Measurements from ENCODE around the gene SLC9C1.

SLC9C1 gene

DNA sequence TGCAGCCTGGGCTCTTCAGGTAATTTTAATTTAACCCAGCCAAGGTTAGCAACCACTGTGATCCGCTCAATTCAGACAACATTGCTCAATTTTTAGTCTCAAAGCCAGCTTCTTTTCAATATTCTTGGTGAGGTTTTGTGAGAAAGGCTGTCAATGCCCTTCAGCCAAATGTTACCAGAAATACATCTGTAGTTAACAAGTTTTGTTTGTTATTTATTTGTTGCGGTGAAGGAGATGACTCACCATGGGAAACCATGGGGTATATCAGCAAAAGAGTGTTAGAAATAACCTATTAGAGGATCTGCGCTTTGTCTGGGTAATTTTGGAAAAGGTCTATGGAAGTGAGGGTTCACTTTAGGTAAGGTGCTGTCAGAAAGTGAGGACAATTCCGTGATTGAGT is 5.0 kb downstream of the SLC9C1 start:
- no peak for TF ChIP-seq ZFX (IDR thresholded peaks at IDR 0.05; ENCODE audit: borderline replicate concordance)
- TF ChIP-seq, protein P1, sequence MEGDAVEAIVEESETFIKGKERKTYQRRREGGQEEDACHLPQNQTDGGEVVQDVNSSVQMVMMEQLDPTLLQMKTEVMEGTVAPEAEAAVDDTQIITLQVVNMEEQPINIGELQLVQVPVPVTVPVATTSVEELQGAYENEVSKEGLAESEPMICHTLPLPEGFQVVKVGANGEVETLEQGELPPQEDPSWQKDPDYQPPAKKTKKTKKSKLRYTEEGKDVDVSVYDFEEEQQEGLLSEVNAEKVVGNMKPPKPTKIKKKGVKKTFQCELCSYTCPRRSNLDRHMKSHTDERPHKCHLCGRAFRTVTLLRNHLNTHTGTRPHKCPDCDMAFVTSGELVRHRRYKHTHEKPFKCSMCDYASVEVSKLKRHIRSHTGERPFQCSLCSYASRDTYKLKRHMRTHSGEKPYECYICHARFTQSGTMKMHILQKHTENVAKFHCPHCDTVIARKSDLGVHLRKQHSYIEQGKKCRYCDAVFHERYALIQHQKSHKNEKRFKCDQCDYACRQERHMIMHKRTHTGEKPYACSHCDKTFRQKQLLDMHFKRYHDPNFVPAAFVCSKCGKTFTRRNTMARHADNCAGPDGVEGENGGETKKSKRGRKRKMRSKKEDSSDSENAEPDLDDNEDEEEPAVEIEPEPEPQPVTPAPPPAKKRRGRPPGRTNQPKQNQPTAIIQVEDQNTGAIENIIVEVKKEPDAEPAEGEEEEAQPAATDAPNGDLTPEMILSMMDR (IDR thresholded peaks at IDR 0.05), result no peak
- no peak overlapping the region for H3K27ac ChIP-seq

DNA sequence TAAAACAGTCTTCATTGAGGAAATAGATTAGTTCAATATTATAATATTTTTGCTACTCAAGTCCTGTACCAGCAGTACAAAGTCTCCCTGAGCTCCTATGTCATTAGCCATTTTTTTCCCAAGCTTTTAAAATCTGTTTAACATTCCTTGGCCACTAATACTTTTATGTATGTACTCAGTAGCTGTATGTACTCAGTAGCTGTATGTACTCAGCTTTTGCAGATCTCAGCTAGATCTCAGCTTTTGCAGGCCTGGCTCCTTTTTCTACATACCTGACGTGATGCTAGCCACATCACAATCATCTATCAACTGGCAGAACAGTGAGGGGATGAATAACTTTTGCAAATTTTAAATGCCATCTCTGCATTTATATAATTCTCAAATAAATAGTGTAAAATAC is 13.8 kb downstream of the SLC9C1 start:
- H3K27ac ChIP-seq, result peak overlapping the region; percentile 43

DNA sequence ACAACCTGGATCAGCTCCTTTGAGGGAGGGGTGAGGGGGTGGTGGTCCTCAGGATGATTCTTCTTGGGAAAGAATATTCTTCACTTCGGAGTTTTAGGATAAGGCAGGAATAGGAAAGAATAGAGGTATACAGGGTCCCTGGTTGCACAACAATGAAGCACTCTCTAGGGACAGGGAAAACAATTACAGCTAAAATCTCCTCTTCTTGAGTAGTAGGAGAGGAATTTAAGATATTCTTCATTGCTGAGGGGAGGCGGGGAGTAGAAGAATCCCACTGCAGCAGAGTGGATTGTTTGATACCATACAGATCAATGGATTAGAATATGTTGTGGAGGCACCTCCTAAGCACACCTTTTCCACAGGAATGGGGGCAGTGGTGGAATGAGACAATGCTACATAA is 20.5 kb downstream of the SLC9C1 start:
- no peak overlapping the region for H3K27ac ChIP-seq
- TF ChIP-seq, protein P1 (IDR thresholded peaks at IDR 0.05), result no peak
- TF ChIP-seq ZFX (IDR thresholded peaks at IDR 0.05; ENCODE audit: borderline replicate concordance), result no peak

More for the DNA sequence above, 13.8 kb downstream of the SLC9C1 start:
- TF ChIP-seq, protein P1 (IDR thresholded peaks at IDR 0.05), result no peak
- no peak for TF ChIP-seq ZFX (IDR thresholded peaks at IDR 0.05; ENCODE audit: borderline replicate concordance)

DNA sequence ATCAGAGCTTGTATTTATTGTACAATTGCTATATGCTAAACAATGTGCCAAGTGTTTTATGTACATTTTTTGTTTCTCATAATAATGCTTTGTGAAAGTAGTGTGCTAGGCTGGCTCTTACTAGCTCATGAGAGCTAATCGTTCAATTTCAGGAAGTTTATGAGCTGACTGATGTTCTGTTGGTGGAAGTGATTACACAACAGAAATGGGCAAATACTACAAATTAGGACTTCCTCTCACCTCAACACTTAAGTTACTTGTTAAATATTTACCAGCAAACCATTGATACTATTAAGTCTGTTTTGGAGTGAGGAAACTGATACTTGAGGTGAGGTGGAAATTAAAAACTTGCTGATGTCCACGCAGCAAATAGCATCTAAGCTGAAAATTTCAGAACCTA is 32.3 kb downstream of the SLC9C1 start:
- no peak overlapping the region for H3K27ac ChIP-seq
- no peak for TF ChIP-seq ZFX (IDR thresholded peaks at IDR 0.05; ENCODE audit: borderline replicate concordance)
- TF ChIP-seq, protein P1 (IDR thresholded peaks at IDR 0.05), result no peak

DNA sequence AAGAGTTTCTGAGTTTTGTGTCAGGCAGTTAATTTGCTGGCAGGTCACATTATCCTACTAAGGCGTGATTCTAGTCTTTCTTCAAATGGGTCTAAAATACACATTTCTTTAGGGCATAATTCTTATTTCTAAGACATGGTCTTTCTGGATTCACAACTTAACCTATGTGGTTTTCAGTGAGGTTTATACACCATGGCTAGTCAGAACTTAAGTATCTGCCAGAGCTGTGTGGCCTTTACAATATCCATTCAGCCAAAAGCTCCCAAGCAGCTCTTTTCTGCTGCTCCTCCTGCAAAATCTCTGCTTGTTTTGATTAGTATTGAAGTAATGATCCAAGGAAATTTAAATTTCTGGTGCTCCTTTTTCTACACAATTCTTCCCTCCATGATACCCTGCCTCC is 33.5 kb downstream of the SLC9C1 start:
- H3K27ac ChIP-seq, result no peak overlapping the region
- TF ChIP-seq, protein P1 (IDR thresholded peaks at IDR 0.05), result no peak
- no peak for TF ChIP-seq ZFX (IDR thresholded peaks at IDR 0.05; ENCODE audit: borderline replicate concordance)

DNA sequence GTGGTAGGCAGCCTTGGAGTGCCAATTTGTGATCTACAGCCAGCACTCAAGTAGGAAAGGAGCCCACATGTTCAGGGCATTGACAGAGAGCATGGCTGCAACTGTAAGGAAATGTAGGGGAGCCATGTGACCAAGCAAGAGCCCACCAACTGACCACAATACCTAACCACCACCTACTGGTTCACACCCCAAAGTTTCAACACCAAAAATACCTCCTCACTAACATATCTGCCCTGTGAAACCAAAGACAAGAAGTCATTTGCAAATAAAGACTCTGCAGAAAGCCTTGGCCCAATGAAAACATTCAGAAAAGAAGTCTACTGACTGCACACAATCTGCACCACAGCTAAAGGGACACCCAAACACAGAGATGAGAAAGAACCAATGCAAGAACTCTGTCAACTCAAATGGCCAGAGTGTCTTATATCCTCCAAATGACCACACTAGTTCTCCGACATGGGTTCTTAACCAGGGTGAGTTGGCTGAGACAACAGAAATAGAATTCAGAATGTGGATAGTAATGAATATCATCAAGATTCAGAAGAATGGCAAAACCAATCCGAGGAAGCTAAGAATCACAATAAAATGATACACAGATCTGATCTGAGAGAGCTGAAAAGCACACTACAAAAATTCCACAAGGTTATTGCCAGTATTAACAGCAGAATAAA is 40.6 kb downstream of the SLC9C1 start:
- no peak overlapping the region for H3K27ac ChIP-seq
- TF ChIP-seq ZFX (IDR thresholded peaks at IDR 0.05; ENCODE audit: borderline replicate concordance), result no peak
- TF ChIP-seq, protein P1 (IDR thresholded peaks at IDR 0.05), result no peak

DNA sequence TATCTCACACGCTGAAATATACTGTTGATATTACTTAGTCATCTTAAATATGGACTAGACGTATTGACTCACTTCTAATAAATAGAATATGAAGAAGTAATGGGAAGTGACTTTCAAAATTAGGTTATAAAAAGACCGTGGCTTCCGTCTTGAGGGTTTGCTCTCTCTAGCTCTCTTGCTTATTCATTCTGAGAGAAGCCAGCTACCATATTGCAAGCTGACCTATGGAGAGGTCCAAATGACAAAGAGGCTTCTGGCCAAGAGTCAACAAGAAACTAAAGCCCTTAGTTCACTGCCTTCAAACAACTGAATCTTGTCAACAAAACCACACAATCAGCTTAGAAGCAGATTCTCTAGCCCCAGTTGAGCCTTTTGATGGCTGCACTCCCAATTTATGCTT is 46.1 kb downstream of the SLC9C1 start:
- no peak overlapping the region for H3K27ac ChIP-seq

More for the DNA sequence above, 46.1 kb downstream of the SLC9C1 start:
- TF ChIP-seq ZFX (IDR thresholded peaks at IDR 0.05; ENCODE audit: borderline replicate concordance), result no peak
- TF ChIP-seq, protein P1 (IDR thresholded peaks at IDR 0.05), result no peak

Data from 22Rv1 (cell line).